Endothelial cell of umbilical vein (primary cell): ENCODE results near the gene HSD3B7. TPM values are rescaled to one million over a fixed set of nuclear protein-coding genes. Genes with fewer than 3 reads are reported as not detected.

Experiments
- BruUV-seq: library from RNA; stranded (reverse); fragments of 400-500 nt; replicated peaks from 2 replicates; lab custom pipeline; 2021; lab: Mats Ljungman, UMichigan
- CTCF ChIA-PET: fragments of 300-600, 350-600 bp; sonication (Branson Sonifier 250); formaldehyde crosslinking; loops from one replicate; lab custom pipeline; 2021; ENCODE audit warnings: antibody characterized with exemption, inconsistent platforms; lab: Charles Lee
- POLR2A ChIA-PET: fragments of 300-600, 350-600 bp; sonication (Branson Sonifier 250); formaldehyde crosslinking; loops from one replicate; lab custom pipeline; 2021; ENCODE audit warnings: antibody characterized with exemption, inconsistent platforms; lab: Charles Lee
- DNase-seq: peaks from one replicate; pipeline ENCODE4 v3.0.0-alpha.2; 2011; ENCODE audit warnings: low read depth, low spot score
- FAIRE-seq: peaks from 2 replicates; lab custom pipeline; 2011; peaks lifted over from hg19 to GRCh38; lab: Jason Lieb, UNC
- H2AFZ ChIP-seq: 2 replicates; pipeline ENCODE4 v1.6.0; 2012; ENCODE audit warnings: low read depth, low read length, control low read depth, inconsistent platforms
- H3K27ac ChIP-seq: 2 replicates; pipeline ENCODE4 v1.5.1; 2011; ENCODE audit warnings: low read depth, mild to moderate bottlenecking, control low read depth, low read length, moderate library complexity; ENCODE audit not compliant: insufficient read depth
- H3K27me3 ChIP-seq, 2 experiments: 2 replicates each; pipeline versions ENCODE4 v1.6.0 to v1.6.1; 2011; ENCODE audit warnings: low read length in 2 of 2, mixed read lengths in 1 of 2; ENCODE audit not compliant: control insufficient read depth in 2 of 2, insufficient read depth in 2 of 2
- H3K36me3 ChIP-seq, 2 experiments: 2 replicates in 1 of 2; 3 replicates in 1 of 2; pipeline ENCODE4 v1.5.1; 2011; ENCODE audit warnings: low read length in 2 of 2, mild to moderate bottlenecking in 1 of 2, moderate library complexity in 1 of 2; ENCODE audit not compliant: control insufficient read depth in 2 of 2, insufficient read depth in 2 of 2; ENCODE audit errors: extremely low read depth in 1 of 2
- H3K4me1 ChIP-seq: 3 replicates; pipeline ENCODE4 v1.5.1; 2011; ENCODE audit warnings: mild to moderate bottlenecking, low read length; ENCODE audit not compliant: control insufficient read depth, insufficient read depth; ENCODE audit errors: extremely low read depth
- H3K4me2 ChIP-seq: 2 replicates; pipeline ENCODE4 v1.6.1; 2011; ENCODE audit warnings: low read length, control low read depth, mixed read lengths; ENCODE audit not compliant: insufficient read depth
- H3K4me3 ChIP-seq, 3 experiments: fragments of 200-600 bp in 1 of 3; sonication (generic), shearing (Covaris generic) in 1 of 3; replicated peaks in 1 of 3; 2 replicates each; pipeline ENCODE4 v1.5.1; 2011 to 2016; ENCODE audit warnings: control low read depth in 3 of 3, low read length in 3 of 3, mild to moderate bottlenecking in 2 of 3, inconsistent platforms in 1 of 3, low read depth in 1 of 3, moderate library complexity in 1 of 3; ENCODE audit not compliant: insufficient read depth in 1 of 3
- H3K79me2 ChIP-seq: 2 replicates; pipeline ENCODE4 v1.6.0; 2012; ENCODE audit warnings: low read length, inconsistent platforms; ENCODE audit not compliant: control insufficient read depth, insufficient read depth
- H3K9ac ChIP-seq: replicated peaks from 2 replicates; pipeline ENCODE3; 2011; ENCODE audit warnings: low read length, control low read depth; ENCODE audit not compliant: insufficient read depth; ENCODE audit errors: extremely low read depth
- H3K9me1 ChIP-seq: replicated peaks from 3 replicates; pipeline ENCODE4 v1.6.0; 2011; ENCODE audit warnings: mild to moderate bottlenecking, low read length; ENCODE audit not compliant: control insufficient read depth, insufficient read depth; ENCODE audit errors: extremely low read depth
- H3K9me3 ChIP-seq: replicated peaks from 2 replicates; pipeline ENCODE4 v1.5.1; 2012; ENCODE audit warnings: low read length, inconsistent platforms; ENCODE audit not compliant: control insufficient read depth, insufficient read depth
- H4K20me1 ChIP-seq: replicated peaks from 2 replicates; pipeline ENCODE3; 2011; ENCODE audit warnings: mild to moderate bottlenecking, low read length; ENCODE audit not compliant: control insufficient read depth, insufficient read depth; ENCODE audit errors: extremely low read depth
- EZH2 ChIP-seq: IDR thresholded peaks from 2 replicates; pipeline ENCODE4 v1.6.1; 2012; ENCODE audit warnings: borderline replicate concordance, low read depth, mild to moderate bottlenecking, moderate library complexity, low read length, inconsistent platforms; ENCODE audit not compliant: severe bottlenecking
- FOS ChIP-seq: IDR thresholded peaks from 2 replicates; pipeline ENCODE4 v1.6.1; 2011; ENCODE audit warnings: mild to moderate bottlenecking, low read length, moderate library complexity, borderline replicate concordance; ENCODE audit not compliant: insufficient read depth
- GATA2 ChIP-seq: IDR thresholded peaks from 2 replicates; pipeline ENCODE4 v1.7.0; 2011; ENCODE audit warnings: low read depth, mild to moderate bottlenecking, moderate library complexity, mixed read lengths, low read length; ENCODE audit not compliant: insufficient read length, insufficient read depth
- JUN ChIP-seq: IDR thresholded peaks from 2 replicates; pipeline ENCODE4 v1.6.1; 2011; ENCODE audit warnings: borderline replicate concordance, low read depth; ENCODE audit not compliant: insufficient read length, insufficient read depth
- MYC ChIP-seq: IDR thresholded peaks from one replicate; pipeline ENCODE4 v1.6.1; 2011; ENCODE audit warnings: mild to moderate bottlenecking, low read depth, low read length
- POLR2A ChIP-seq: IDR thresholded peaks from 2 replicates; pipeline ENCODE4 v1.6.1; 2012; ENCODE audit warnings: low read depth, mild to moderate bottlenecking, control low read depth, low read length
- POLR2AphosphoS5 ChIP-seq: IDR thresholded peaks from 2 replicates; pipeline ENCODE4 v1.6.1; 2012; ENCODE audit warnings: low read depth, mild to moderate bottlenecking, control low read depth, low read length, moderate library complexity; ENCODE audit not compliant: insufficient read depth
- dilution Hi-C: fragments of 300-500 bp; cut with MboI; formaldehyde crosslinking; loops from one replicate; pipeline ENCODE4 v1.15.0; 2019; ENCODE audit warnings: low sequenced_read_pairs; ENCODE audit not compliant: extremely low pct_ligation_motif_present
- intact Hi-C: fragments of 100-400 bp; cut with micrococcal nuclease; formaldehyde crosslinking; loops from one replicate; pipeline ENCODE4 v1.10.0; 2022
- polyA plus RNA-seq, 4 experiments: library from polyadenylated mRNA; depleted of rRNA in 3 of 4; stranded (reverse) in 3 of 4; unstranded in 1 of 4; fragments of >200 nt; gene quantifications; 2 replicates each; pipeline versions ENCODE4 v1.2.1 to v1.2.3, GENCODE V29; 2011 to 2012; ENCODE audit warnings: missing spikeins in 1 of 4
- total RNA-seq: library from RNA; stranded (reverse); gene quantifications from 2 replicates; pipeline ENCODE4 v1.2.3, GENCODE V29; 2021
- TF ChIP-seq, protein P1 (sequence below), 2 donors: IDR thresholded peaks; 1 replicate in 1 of 2; 2 replicates in 1 of 2; pipeline ENCODE4 v1.5.1; 2011; ENCODE audit warnings: low read length in 2 of 2, mild to moderate bottlenecking in 2 of 2, moderate library complexity in 2 of 2, control low read depth in 1 of 2, inconsistent platforms in 1 of 2, low read depth in 1 of 2; ENCODE audit not compliant: insufficient read depth in 1 of 2; ENCODE audit errors: extremely low read depth in 1 of 2
- TF ChIP-seq, protein P2 (sequence below): IDR thresholded peaks from 2 replicates; pipeline ENCODE4 v1.6.1; 2011; ENCODE audit not compliant: insufficient read depth, insufficient read length

HSD3B7 gene
- total and polyA plus RNA-seq, 2 donors (not counting 3 experiments of a cell fraction or from before 2014, with no cell fraction given), result 3.5 to 4.8 TPM

DNA sequence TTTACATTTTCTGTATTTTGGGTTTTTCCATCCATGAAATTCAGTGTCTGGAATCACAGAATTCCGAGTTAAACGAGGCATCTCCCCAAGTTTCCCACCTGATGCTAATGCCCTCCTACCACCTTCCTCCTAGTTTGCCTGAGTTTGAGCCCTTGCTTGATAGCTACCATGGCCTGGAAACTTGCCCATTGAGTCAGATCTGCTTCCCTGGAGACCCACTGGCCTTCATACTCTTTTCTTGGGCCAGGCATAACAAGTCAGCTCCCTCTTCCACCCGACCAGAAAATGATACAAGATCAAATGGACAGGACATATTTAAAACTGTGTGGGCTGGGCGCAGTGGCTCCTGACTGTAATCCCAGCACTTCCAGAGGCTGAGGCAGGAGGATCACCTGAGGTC is 17.2 kb upstream of the HSD3B7 start:
- no TSS peak for BruUV-seq
- TF ChIP-seq EZH2, result no peak
- TF ChIP-seq, protein P1, sequence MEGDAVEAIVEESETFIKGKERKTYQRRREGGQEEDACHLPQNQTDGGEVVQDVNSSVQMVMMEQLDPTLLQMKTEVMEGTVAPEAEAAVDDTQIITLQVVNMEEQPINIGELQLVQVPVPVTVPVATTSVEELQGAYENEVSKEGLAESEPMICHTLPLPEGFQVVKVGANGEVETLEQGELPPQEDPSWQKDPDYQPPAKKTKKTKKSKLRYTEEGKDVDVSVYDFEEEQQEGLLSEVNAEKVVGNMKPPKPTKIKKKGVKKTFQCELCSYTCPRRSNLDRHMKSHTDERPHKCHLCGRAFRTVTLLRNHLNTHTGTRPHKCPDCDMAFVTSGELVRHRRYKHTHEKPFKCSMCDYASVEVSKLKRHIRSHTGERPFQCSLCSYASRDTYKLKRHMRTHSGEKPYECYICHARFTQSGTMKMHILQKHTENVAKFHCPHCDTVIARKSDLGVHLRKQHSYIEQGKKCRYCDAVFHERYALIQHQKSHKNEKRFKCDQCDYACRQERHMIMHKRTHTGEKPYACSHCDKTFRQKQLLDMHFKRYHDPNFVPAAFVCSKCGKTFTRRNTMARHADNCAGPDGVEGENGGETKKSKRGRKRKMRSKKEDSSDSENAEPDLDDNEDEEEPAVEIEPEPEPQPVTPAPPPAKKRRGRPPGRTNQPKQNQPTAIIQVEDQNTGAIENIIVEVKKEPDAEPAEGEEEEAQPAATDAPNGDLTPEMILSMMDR (IDR thresholded peaks at IDR 0.05; ENCODE audit: extremely low read depth in 1 of 2, insufficient read depth in 1 of 2, low read depth in 1 of 2, low read length in 2 of 2), result no peak
- no peak for TF ChIP-seq FOS
- TF ChIP-seq MYC, result no peak
- TF ChIP-seq POLR2AphosphoS5, result no peak
- TF ChIP-seq JUN, result no peak
- TF ChIP-seq, protein P2, sequence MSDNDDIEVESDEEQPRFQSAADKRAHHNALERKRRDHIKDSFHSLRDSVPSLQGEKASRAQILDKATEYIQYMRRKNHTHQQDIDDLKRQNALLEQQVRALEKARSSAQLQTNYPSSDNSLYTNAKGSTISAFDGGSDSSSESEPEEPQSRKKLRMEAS, result no peak
- no peak for TF ChIP-seq POLR2A
- TF ChIP-seq GATA2, result no peak
- no peak overlapping the region for H3K4me3 ChIP-seq
- peaks cover 23 to 57% of the 10 kb centered on the region in 2 experiments for H3K36me3 ChIP-seq
- no peaks in the 10 kb centered on the region for H3K9me1 ChIP-seq
- dilution Hi-C loops, result no loop called here
- POLR2A ChIA-PET, result no interaction called here
- DNase-seq (no peak), FAIRE-seq (no peak)
- no peak overlapping the region for H2AFZ ChIP-seq
- H3K27me3 ChIP-seq, result no peaks in the 10 kb centered on the region
- no peak overlapping the region for H3K27ac ChIP-seq
- CTCF ChIA-PET, result interaction anchor here (0.7 to 0.9 kb wide), 2 partner anchors 14 to 105 kb away, joined by 3 read pairs; no protein-coding TSS in a partner anchor
- no peak overlapping the region for H3K9ac ChIP-seq
- no peaks in the 10 kb centered on the region for H3K79me2 ChIP-seq
- H4K20me1 ChIP-seq, result no peaks in the 10 kb centered on the region
- no peak overlapping the region for H3K4me2 ChIP-seq
- intact Hi-C loops, result no loop called here
- no peaks in the 10 kb centered on the region for H3K4me1 ChIP-seq
- no peaks in the 10 kb centered on the region for H3K9me3 ChIP-seq
